ENCODE data around the gene AHNAK. TPM values are rescaled to one million over a fixed set of nuclear protein-coding genes. Genes with fewer than 3 reads are reported as not detected.
A peak's percentile ranks its signal among the peaks of the same experiment; 100 is the strongest.

Gene AHNAK
- total and polyA plus RNA-seq, 2 experiments from 2014 or later = 167 to 548 TPM

DNA sequence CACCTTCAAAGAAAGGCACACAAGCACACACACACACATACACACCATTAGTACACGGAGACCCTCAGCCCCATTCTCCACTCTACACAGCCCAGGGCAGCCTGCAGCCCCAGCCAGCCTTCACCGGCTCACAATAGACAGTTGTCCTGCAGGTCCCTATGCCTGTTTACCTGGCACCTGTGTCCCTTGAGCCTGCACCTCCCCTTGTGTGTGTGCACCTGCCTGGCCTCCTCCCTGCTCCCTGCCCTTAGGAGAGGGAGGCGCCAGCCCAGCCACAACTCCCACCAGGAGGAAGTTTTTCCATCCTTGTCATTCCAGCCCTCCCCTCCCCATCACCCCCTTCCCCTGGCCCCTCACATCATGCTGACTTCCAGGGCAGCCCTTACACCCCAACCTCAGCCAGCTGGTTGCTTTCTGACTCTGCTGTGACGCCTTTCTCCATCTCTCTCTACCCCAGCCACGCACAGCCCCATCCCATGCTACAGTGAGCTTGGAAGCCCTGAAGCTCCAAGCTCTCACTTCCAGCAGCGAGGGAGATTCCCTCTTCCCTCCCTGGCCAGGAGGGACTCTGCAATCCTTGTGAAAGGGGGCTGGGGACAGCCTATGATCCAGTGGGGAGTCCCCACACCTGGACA, 4.4 kb downstream of the AHNAK start:
- H3K9me3 ChIP-seq (ENCODE audit: low read depth) = no peaks in the 10 kb centered on the region
- peak overlapping the region; percentile 96 for H3K4me3 ChIP-seq
- no peaks in the 10 kb centered on the region for H3K9me2 ChIP-seq (ENCODE audit: insufficient read depth)
- WGBS, 2 experiments (ENCODE audit: low coverage in 1 of 2, low lambda C conversion rate in 2 of 2, missing lambda C conversion rate in 2 of 2) = 7 to 10% methylated on average over 5 to 6 of the region's 6 CpGs
- no peaks in the 10 kb centered on the region for H3K36me3 ChIP-seq (ENCODE audit: low read depth)
- H3K4me2 ChIP-seq (ENCODE audit: unreplicated experiment) = peak overlapping the region; percentile 86
- H3K4me1 ChIP-seq (ENCODE audit: insufficient read depth) = peaks cover 47% of the 10 kb centered on the region
- TF ChIP-seq EZH2phosphoT487 (IDR thresholded peaks at IDR 0.05; ENCODE audit: insufficient read depth, low read depth) = no peak
- no peak for TF ChIP-seq EZH2 (IDR thresholded peaks at IDR 0.05; ENCODE audit: insufficient read depth, poor library complexity, severe bottlenecking)
- in situ Hi-C loops (cut with MboI) = no loop called here
- no peaks in the 10 kb centered on the region for H3K27me3 ChIP-seq (replicated peaks; ENCODE audit: insufficient read depth)
- H3F3A ChIP-seq (ENCODE audit: insufficient read depth) = peaks cover 48% of the 10 kb centered on the region
- DNase-seq = no peak
- peaks cover 33% of the 10 kb centered on the region for H4K20me1 ChIP-seq (ENCODE audit: insufficient read depth)
- H3K79me2 ChIP-seq (ENCODE audit: insufficient read depth) = peaks cover 97% of the 10 kb centered on the region
- H2AFZ ChIP-seq = no peak overlapping the region
- H3K9ac ChIP-seq = peak overlapping the region; percentile 92
- H3K27ac ChIP-seq = peak overlapping the region; percentile 81

GRCh38 chr11:62540804-62541701, 5.6 kb downstream of the AHNAK start:
- H3K4me1 ChIP-seq (ENCODE audit: insufficient read depth) = peaks cover 56% of the 10 kb centered on the region
- TF ChIP-seq EZH2 (IDR thresholded peaks at IDR 0.05; ENCODE audit: insufficient read depth, poor library complexity, severe bottlenecking) (no peak), EZH2phosphoT487 (IDR thresholded peaks at IDR 0.05; ENCODE audit: insufficient read depth, low read depth) (no peak)
- WGBS, 2 experiments (ENCODE audit: low coverage in 1 of 2, low lambda C conversion rate in 2 of 2, missing lambda C conversion rate in 2 of 2) = 5 to 8% methylated on average over 15 to 16 of the region's 16 CpGs
- H3K9ac ChIP-seq = peak overlapping the region; percentile 92
- H3K4me3 ChIP-seq = peak overlapping the region; percentile 96
- H3F3A ChIP-seq (ENCODE audit: insufficient read depth) = peaks cover 50% of the 10 kb centered on the region
- H3K27me3 ChIP-seq (replicated peaks; ENCODE audit: insufficient read depth) = no peaks in the 10 kb centered on the region
- peak overlapping the region; percentile 81 for H3K27ac ChIP-seq
- peaks cover 99% of the 10 kb centered on the region for H3K79me2 ChIP-seq (ENCODE audit: insufficient read depth)
- peak overlapping the region; percentile 86 for H3K4me2 ChIP-seq (ENCODE audit: unreplicated experiment)
- in situ Hi-C loops (cut with MboI) = no loop called here
- H3K9me3 ChIP-seq (ENCODE audit: low read depth) = no peaks in the 10 kb centered on the region
- H3K9me2 ChIP-seq (ENCODE audit: insufficient read depth) = no peaks in the 10 kb centered on the region
- peak; percentile 54 for DNase-seq
- no peaks in the 10 kb centered on the region for H3K36me3 ChIP-seq (ENCODE audit: low read depth)
- no peak overlapping the region for H2AFZ ChIP-seq
- peaks cover 39% of the 10 kb centered on the region for H4K20me1 ChIP-seq (ENCODE audit: insufficient read depth)

DNA sequence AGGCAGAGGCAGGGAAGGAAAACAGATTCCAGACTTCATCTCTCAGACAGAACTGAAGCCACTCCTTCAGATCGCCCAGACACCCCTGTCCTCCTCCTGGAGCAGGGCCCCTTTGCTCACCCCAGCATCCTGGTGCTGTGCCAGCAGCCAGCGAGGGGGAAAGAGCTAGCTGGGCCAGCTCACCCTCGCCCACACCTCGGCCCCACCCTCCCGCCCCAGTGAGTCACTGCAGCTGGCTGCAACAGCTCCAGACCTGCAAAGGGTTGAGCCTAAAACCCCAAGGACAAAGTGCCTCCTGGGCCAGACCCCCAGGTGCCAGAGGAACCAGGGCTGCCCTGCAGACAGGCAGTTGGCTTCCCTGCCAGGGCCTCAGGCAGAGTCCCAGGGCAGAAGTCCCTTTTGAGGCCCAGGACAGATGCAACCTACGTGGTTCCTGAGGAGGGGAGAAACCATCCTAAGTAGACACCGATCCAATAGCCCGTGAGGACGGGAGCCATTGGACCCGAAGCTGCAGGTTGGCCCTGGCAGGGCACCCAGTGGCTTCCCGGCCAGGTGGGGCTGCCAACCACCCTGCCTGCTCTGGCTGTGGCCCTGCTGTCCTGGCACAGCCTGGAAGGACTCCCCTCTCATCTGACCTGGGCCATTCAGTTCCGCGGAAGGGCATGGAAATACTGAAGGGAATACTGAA, 7.2 kb downstream of the AHNAK start:
- no peak overlapping the region for H2AFZ ChIP-seq
- peaks cover 50% of the 10 kb centered on the region for H3F3A ChIP-seq (ENCODE audit: insufficient read depth)
- peaks cover 57% of the 10 kb centered on the region for H3K4me1 ChIP-seq (ENCODE audit: insufficient read depth)
- no peaks in the 10 kb centered on the region for H3K9me3 ChIP-seq (ENCODE audit: low read depth)
- H3K27ac ChIP-seq = peak overlapping the region; percentile 81
- 3 to 5% methylated on average over 12 of the region's 13 CpGs for WGBS, 2 experiments (ENCODE audit: low coverage in 1 of 2, low lambda C conversion rate in 2 of 2, missing lambda C conversion rate in 2 of 2)
- H3K9ac ChIP-seq = peak overlapping the region; percentile 92
- peak overlapping the region; percentile 96 for H3K4me3 ChIP-seq
- TF ChIP-seq EZH2phosphoT487 (IDR thresholded peaks at IDR 0.05; ENCODE audit: insufficient read depth, low read depth) = no peak
- no peak for TF ChIP-seq EZH2 (IDR thresholded peaks at IDR 0.05; ENCODE audit: insufficient read depth, poor library complexity, severe bottlenecking)
- peak overlapping the region; percentile 86 for H3K4me2 ChIP-seq (ENCODE audit: unreplicated experiment)
- peaks cover 46% of the 10 kb centered on the region for H4K20me1 ChIP-seq (ENCODE audit: insufficient read depth)
- H3K9me2 ChIP-seq (ENCODE audit: insufficient read depth) = no peaks in the 10 kb centered on the region
- H3K27me3 ChIP-seq (replicated peaks; ENCODE audit: insufficient read depth) = no peaks in the 10 kb centered on the region
- in situ Hi-C loops (cut with MboI) = no loop called here
- DNase-seq = peak; percentile 96
- peaks cover 99% of the 10 kb centered on the region for H3K79me2 ChIP-seq (ENCODE audit: insufficient read depth)
- peaks cover 11% of the 10 kb centered on the region; the same call in 1 of the 2 replicates for H3K36me3 ChIP-seq (ENCODE audit: low read depth)
